Measurements from ENCODE around the gene TSPAN31. TPM values are rescaled to one million over a fixed set of nuclear protein-coding genes. Genes with fewer than 3 reads are reported as not detected.

TSPAN31 gene
- polyA plus RNA-seq, 2 of the 4 experiments (the other 2 are of a cell fraction) = 20.6 to 51.9 TPM

DNA sequence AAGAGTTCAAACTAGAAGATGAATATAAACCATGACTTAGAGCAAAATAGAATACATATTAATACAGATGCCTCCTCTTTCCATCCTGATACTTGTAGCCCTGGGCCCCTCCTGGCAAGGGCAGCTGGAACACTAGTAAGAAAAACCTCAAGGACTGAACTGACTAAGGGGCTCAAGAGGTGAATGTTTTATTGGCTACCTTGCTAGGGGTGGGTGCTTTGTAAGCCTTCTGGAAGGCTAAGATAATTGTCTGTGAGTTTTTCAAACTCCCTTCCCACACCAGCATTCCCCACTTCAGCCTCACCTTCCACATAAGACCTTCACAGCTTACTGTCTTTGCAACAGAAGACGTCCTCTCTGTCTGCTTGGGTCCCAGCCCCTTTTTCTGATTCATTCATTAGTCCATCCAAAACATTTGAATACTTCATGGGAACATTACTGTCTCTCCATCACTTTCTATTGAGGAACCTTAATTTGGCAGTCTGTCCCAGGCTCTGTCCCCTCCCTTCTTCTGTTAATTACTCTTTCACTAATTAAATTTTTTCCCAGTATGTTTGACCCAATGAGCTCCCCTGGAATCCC lies 9.0 kb downstream of the TSPAN31 start (continued):
- TF ChIP-seq PHF8 (IDR thresholded peaks at IDR 0.05; ENCODE audit: borderline replicate concordance, low read depth) (no peak), JUNB (IDR thresholded peaks at IDR 0.05) (no peak)

DNA sequence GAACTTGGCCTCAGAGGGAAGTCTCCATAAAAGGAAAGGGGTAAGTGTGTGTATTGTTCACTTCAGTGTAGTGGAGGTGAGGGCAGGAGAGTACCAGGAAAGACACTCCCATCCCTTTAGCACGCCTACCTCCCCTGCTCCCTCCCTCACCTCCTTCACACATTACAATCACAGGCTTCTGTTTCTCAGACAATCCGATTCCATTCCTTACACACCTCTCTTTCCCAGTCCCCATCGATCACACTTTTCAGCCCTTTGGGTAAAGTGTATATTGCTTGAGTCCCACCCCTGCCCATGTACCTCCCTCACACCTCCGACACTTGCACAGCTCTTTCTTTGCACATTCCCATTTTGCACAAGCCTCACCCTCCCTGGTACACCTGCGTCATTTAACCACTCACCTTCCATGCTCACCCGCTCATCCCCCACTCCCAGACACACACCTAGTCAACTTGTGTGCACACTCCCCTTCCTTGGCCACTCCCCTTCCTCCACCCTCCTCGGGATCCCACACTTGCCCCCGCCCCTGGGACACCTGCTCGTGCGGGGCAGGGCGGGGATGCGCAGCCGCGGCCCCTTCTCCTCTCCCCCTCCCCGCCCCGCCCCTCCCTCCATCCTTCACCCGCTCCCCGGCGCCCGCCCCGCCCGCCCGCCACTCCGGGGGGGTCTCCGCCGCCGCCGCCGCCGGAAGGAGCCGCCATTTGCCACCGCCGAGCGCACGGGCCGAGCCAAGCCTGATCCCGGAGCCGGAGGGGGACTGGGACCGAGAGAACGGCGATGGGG lies 9.8 kb downstream of the TSPAN31 start, which contains the start of gene MARCHF9:
TSS of gene MARCHF9 (plus strand) at position 693 of the 783 bp plus-strand sequence. CDS start 426 bp downstream, outside the sequence.
- no peak for FAIRE-seq
- TF ChIP-seq HEYL (CRISPR knock-in tag; IDR thresholded peaks at IDR 0.05) (no peak), JUN (IDR thresholded peaks at IDR 0.05) (0 out of 5 replicates have a peak, but pooled peaks of 1 of the 2 experiments have one; percentile 25)
- 7% methylated on average over 7 of the region's 41 CpGs for WGBS (ENCODE audit: missing lambda C conversion rate)
- peak in 1 of 2 experiments; percentile 59 for DNase-seq (ENCODE audit: low read depth in 1 of 2, low spot score in 1 of 2)
- H3K4me1 ChIP-seq = peaks cover 34% of the 10 kb centered on the region
- peak; percentile 21 to 32; a peak in 3 of 6 replicates for ATAC-seq
- peak within 1 kb of the TSS; percentile 71 to 94 for H3K27ac ChIP-seq
- no peaks in the 10 kb centered on the region for H3K9me3 ChIP-seq
- ChIA-PET POLR2A (no interaction called here), CTCF (interaction anchor here (1.2 to 4.1 kb wide), 3 partner anchors 13 to 162 kb away, joined by 3 to 117 read pairs (median 22); partner anchors contain the start of gene CYP27B1)
- peak within 1 kb of the TSS; percentile 77 for H3K4me3 ChIP-seq
- H3K4me2 ChIP-seq = peak within 1 kb of the TSS; percentile 99

GRCh38 chr12:57755194-57755453 lies 10.3 kb downstream of the TSPAN31 start:
- ChIA-PET POLR2A (no interaction called here), CTCF (interaction anchor here (1.2 to 4.1 kb wide), 4 partner anchors 8 to 162 kb away, joined by 3 to 117 read pairs (median 15); partner anchors contain the start of gene CYP27B1)
- ATAC-seq = no peak
- 4% methylated on average over 5 of the region's 34 CpGs for WGBS (ENCODE audit: missing lambda C conversion rate)
- TF ChIP-seq ZC3H11A (IDR thresholded peaks at IDR 0.05) (no peak), GATA3 (IDR thresholded peaks at IDR 0.05; ENCODE audit: borderline replicate concordance) (no peak), CEBPB (IDR thresholded peaks at IDR 0.05) (no peak), ZSCAN20 (CRISPR knock-in tag; IDR thresholded peaks at IDR 0.05) (no peak), TP53 (CRISPR knock-in tag; IDR thresholded peaks at IDR 0.05) (no peak), MAFK (IDR thresholded peaks at IDR 0.05; ENCODE audit: partially characterized antibody) (no peak)
- TF ChIP-seq, protein P1, sequence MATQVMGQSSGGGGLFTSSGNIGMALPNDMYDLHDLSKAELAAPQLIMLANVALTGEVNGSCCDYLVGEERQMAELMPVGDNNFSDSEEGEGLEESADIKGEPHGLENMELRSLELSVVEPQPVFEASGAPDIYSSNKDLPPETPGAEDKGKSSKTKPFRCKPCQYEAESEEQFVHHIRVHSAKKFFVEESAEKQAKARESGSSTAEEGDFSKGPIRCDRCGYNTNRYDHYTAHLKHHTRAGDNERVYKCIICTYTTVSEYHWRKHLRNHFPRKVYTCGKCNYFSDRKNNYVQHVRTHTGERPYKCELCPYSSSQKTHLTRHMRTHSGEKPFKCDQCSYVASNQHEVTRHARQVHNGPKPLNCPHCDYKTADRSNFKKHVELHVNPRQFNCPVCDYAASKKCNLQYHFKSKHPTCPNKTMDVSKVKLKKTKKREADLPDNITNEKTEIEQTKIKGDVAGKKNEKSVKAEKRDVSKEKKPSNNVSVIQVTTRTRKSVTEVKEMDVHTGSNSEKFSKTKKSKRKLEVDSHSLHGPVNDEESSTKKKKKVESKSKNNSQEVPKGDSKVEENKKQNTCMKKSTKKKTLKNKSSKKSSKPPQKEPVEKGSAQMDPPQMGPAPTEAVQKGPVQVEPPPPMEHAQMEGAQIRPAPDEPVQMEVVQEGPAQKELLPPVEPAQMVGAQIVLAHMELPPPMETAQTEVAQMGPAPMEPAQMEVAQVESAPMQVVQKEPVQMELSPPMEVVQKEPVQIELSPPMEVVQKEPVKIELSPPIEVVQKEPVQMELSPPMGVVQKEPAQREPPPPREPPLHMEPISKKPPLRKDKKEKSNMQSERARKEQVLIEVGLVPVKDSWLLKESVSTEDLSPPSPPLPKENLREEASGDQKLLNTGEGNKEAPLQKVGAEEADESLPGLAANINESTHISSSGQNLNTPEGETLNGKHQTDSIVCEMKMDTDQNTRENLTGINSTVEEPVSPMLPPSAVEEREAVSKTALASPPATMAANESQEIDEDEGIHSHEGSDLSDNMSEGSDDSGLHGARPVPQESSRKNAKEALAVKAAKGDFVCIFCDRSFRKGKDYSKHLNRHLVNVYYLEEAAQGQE (IDR thresholded peaks at IDR 0.05) = no peak
- no peak for FAIRE-seq
- no peak for DNase-seq (ENCODE audit: low read depth in 1 of 2, low spot score in 1 of 2)
- peak overlapping the region; percentile 99 for H3K4me2 ChIP-seq
- H3K9me3 ChIP-seq = no peaks in the 10 kb centered on the region
- peak overlapping the region; percentile 77 for H3K4me3 ChIP-seq
- peaks cover 34% of the 10 kb centered on the region for H3K4me1 ChIP-seq
- H3K27ac ChIP-seq = peak overlapping the region; percentile 71 to 94

DNA sequence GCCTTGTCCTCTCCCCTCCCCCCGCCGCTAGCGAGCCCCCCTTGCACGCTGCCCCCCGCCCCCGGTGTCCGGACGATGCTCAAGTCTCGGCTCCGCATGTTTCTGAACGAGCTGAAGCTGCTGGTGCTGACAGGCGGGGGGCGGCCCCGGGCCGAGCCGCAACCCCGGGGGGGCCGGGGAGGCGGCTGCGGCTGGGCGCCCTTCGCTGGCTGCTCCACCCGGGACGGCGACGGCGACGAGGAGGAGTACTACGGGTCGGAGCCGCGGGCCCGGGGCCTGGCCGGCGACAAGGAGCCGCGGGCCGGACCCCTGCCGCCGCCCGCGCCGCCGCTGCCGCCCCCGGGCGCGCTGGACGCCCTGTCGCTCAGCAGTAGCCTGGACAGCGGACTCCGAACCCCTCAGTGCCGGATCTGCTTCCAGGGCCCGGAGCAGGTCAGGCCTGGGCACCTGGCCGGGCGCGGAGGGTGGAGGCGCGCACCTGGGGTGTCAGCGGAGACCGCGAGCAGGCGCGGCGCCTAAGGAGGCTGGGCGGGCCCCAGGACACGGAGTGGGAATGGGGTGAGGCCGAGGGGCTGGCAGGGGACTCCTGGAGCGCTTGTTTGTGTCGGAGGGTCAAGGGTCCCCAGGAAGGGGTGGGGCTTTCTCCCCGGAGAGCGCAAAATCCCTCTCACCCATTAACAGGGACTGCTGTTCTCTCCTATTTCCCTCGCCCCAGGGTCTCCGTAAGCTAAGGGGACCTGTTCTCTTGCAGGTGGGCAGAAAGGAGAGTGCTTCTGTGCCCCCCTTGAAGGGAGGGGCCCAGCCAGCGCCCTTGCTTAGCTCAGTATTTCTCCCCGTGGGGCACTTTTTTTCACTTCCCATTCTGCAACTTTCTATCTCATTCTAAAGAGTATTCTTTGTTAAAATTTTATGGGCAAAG lies 10.9 kb downstream of the TSPAN31 start:
- peak overlapping the region; percentile 99 for H3K4me2 ChIP-seq
- no peaks in the 10 kb centered on the region for H3K9me3 ChIP-seq
- ChIA-PET CTCF (interaction anchor here (0.8 to 4.1 kb wide), 26 partner anchors 9 to 172 kb away, joined by 3 to 117 read pairs (median 6); partner anchors contain the start of genes CYP27B1, PIP4K2C, TSFM and TSPAN31), POLR2A (interaction anchor here (0.9 kb wide), 1 partner anchor 140 kb away, joined by 3 read pairs; no protein-coding TSS in a partner anchor)
- H3K27ac ChIP-seq = peak overlapping the region; percentile 71 to 94
- ATAC-seq = peak in 1 of 2 experiments; percentile 0; a peak in 2 of 6 replicates
- FAIRE-seq = no peak
- peak overlapping the region; percentile 77 for H3K4me3 ChIP-seq
- 4% methylated on average over 23 of the region's 76 CpGs for WGBS (ENCODE audit: missing lambda C conversion rate)
- 0 out of 2 replicates have a peak, but pooled peaks have one; percentile 30 for TF ChIP-seq MAX (IDR thresholded peaks at IDR 0.05)
- TF ChIP-seq MAZ (IDR thresholded peaks at IDR 0.05; ENCODE audit: borderline replicate concordance, low read depth, low read length) = no peak
- DNase-seq (ENCODE audit: low read depth in 1 of 2, low spot score in 1 of 2) = no peak
- H3K4me1 ChIP-seq = peaks cover 32% of the 10 kb centered on the region

Data from A549 (cell line).